Muscle of leg (tissue), 11 donors: Measurements from ENCODE around the gene RSPO1. TPM values are rescaled to one million over a fixed set of nuclear protein-coding genes. Genes with fewer than 3 reads are reported as not detected.
"Not testable (repeated sequence)": the region's sequence is repeated elsewhere in the genome, so short reads cannot be mapped to it uniquely, and the experiment has no call there.

Source experiments
- DNase-seq: peaks from one replicate; pipeline ENCODE4 v3.0.0; 2013
- H3K27ac ChIP-seq: one replicate; pipeline ENCODE4 v1.5.1; 2013; ENCODE audit warnings: mild to moderate bottlenecking, low read length, control low read depth
- H3K27me3 ChIP-seq: one replicate; pipeline ENCODE4 v1.6.1; 2013; ENCODE audit warnings: low read length; ENCODE audit not compliant: control insufficient read depth, insufficient read depth
- H3K36me3 ChIP-seq: one replicate; pipeline ENCODE4 v1.6.1; 2013; ENCODE audit warnings: low read length; ENCODE audit not compliant: control insufficient read depth, insufficient read depth
- H3K4me1 ChIP-seq: one replicate; pipeline ENCODE4 v1.6.1; 2013; ENCODE audit warnings: low read length; ENCODE audit not compliant: control insufficient read depth, insufficient read depth
- H3K4me3 ChIP-seq: one replicate; pipeline ENCODE4 v1.5.1; 2013; ENCODE audit warnings: low read length, control low read depth
- H3K9me3 ChIP-seq: replicated peaks from 2 replicates; pipeline ENCODE4 v1.6.1; 2013; ENCODE audit warnings: low read depth, low read length; ENCODE audit not compliant: control insufficient read depth
- WGBS: methylation state at CpG from one replicate; pipeline ENCODE4 v1.1.5; 2013; ENCODE audit warnings: missing lambda C conversion rate; ENCODE audit not compliant: insufficient coverage; 5-methylcytosine and 5-hydroxymethylcytosine counted together
- polyA plus RNA-seq, 8 donors: library from polyadenylated mRNA; unstranded; fragments of 120-200 nt; gene quantifications; one replicate each; pipeline versions ENCODE4 v1.2.1 to v1.2.3, GENCODE V29; 2013; ENCODE audit warnings: inconsistent platforms in 1 of 8, low replicate concordance in 1 of 8; ENCODE audit not compliant: insufficient read length in 8 of 8, insufficient read depth in 1 of 8
- total RNA-seq: library from RNA; stranded (reverse); fragments of 120-200 nt; gene quantifications from one replicate; pipeline ENCODE4 v1.2.4, GENCODE V29; 2013

The RSPO1 gene
- total and polyA plus RNA-seq, 9 donors, result 0.05 to 2.0 (median 0.07) TPM; not detected in 5

DNA sequence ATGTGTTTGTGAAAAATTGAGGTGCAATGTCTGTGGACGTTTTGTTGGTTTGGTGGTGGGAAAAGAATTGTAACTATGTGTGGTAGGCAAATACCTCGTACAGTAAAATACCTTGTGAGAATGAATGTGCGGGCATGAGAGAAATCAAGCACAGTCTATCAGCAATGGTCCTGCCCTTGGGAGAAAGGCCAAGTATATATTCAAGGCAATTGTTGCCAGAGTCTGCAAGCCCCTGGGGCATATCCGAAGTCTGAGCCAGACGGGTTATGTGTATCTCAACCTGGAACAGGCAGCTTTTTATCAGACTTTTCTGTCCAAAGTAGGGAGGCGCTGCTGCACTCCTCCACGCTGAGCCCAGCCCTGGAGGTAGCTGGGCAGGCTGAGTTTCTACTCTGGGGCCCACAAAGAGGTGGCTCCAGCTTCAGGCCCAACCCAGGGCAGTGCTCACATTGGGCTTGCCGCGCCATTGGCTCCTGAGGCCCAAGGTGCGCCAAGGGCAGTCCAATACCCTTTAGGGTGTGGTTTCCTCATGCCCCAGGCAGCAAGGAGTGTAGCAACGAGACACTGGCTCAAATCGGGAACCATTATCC is 29.5 kb downstream of the RSPO1 start:
- H3K4me1 ChIP-seq, result no peaks in the 10 kb centered on the region
- H3K36me3 ChIP-seq, result no peaks in the 10 kb centered on the region
- H3K4me3 ChIP-seq, result no peak overlapping the region
- DNase-seq, result no peak
- no peaks in the 10 kb centered on the region for H3K9me3 ChIP-seq
- H3K27ac ChIP-seq, result no peak overlapping the region
- WGBS, result 62% methylated on average over 10 of the region's 12 CpGs
- H3K27me3 ChIP-seq, result peaks cover 25% of the 10 kb centered on the region

DNA sequence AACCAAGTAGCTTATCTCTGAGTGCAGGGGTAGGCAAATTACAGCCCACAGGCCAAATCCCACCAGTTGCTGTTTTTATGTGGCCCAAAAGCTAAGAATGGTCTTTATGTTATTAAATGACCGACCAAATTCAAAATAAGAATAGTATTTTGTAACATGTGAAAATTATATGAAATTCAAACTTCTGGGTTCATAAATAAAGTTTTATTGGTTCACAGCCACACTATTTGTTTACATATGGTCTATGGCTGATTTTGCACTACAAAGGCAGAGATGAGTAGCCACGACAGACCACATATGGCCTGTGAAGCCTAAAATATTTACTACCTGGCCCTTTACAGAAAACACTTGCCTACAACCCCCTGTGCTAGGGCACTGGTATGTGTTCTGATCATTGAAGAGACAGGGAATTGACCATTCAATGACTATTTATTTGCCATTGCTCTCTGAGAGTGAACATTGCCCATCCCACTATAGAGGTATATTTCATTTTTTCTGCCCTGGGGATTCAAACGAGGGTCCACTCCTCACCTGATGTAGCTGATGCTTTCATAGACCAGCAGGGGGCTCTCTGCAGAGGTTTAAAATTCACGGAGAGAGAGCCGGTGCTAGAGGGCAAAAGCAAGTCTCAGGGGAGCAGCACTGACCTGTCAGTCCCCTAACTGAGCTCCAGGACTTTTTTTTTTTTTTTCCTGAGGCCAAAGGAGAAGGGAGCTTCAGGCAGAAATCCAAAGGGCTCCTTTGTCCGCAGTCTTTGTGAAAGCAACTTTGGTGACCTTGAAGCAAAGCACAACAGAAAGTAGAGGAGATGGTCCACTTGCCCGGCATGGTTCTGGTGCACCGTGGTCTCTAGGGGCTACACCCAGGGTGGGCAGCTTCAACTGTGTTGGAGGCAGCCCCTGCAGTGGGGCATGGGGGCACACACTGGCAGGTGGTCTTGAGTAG is 31.7 kb downstream of the RSPO1 start:
- Histone ChIP-seq H3K36me3 (no peaks in the 10 kb centered on the region), H3K27ac (no peak overlapping the region), H3K9me3 (no peaks in the 10 kb centered on the region), H3K4me3 (no peak overlapping the region), H3K27me3 (peaks cover 16% of the 10 kb centered on the region), H3K4me1 (no peaks in the 10 kb centered on the region)
- 23% methylated on average over 6 of the region's 8 CpGs for WGBS
- peak; percentile 29 for DNase-seq

GRCh38 chr1:37601441-37601840 is 33.3 kb downstream of the RSPO1 start:
- H3K4me1 ChIP-seq, result no peaks in the 10 kb centered on the region
- no peak overlapping the region for H3K27ac ChIP-seq
- H3K9me3 ChIP-seq, result no peaks in the 10 kb centered on the region
- peaks cover 11% of the 10 kb centered on the region for H3K27me3 ChIP-seq
- DNase-seq, result no peak
- H3K36me3 ChIP-seq, result no peaks in the 10 kb centered on the region
- no peak overlapping the region for H3K4me3 ChIP-seq

DNA sequence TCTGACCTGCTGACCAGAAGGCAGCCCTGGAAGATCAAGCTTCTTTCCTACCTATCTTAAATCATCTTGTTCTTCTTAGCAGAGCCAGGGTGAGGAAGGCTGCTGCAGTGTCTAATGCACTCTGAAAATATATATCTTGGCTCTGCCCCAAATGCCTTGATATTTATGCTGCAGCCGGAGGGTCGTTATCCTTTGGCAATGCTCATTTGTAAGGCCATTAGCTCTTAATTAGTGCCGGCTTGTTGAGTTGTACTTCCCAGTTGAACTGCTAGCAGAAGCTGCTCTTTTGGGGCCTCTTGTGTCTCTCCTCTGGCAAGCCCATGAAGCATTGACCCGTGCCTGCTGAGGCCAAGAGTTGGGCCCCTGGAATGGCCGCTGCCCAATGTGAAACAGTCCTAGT is 34.8 kb downstream of the RSPO1 start:
- 34% methylated on average over 3 of the region's 5 CpGs for WGBS
- DNase-seq, result no peak
- no peaks in the 10 kb centered on the region for H3K9me3 ChIP-seq
- no peak overlapping the region for H3K27ac ChIP-seq
- H3K4me1 ChIP-seq, result peaks cover 3% of the 10 kb centered on the region
- H3K27me3 ChIP-seq, result peaks cover 4% of the 10 kb centered on the region
- no peaks in the 10 kb centered on the region for H3K36me3 ChIP-seq
- H3K4me3 ChIP-seq, result no peak overlapping the region

- no peak for DNase-seq
- H3K4me1 ChIP-seq, result peaks cover 13% of the 10 kb centered on the region
- peaks cover 18% of the 10 kb centered on the region for H3K36me3 ChIP-seq
- H3K9me3 ChIP-seq, result no peaks in the 10 kb centered on the region
- H3K27me3 ChIP-seq, result no peaks in the 10 kb centered on the region
- H3K4me3 ChIP-seq, result peak overlapping the region; percentile 98
- peak overlapping the region; percentile 84 for H3K27ac ChIP-seq
- WGBS, result no CpG with 5 or more reads among the region's 3 CpGs
Observed at GRCh38 chr1:37596182-37596667, 38.5 kb downstream of the RSPO1 start.

DNA sequence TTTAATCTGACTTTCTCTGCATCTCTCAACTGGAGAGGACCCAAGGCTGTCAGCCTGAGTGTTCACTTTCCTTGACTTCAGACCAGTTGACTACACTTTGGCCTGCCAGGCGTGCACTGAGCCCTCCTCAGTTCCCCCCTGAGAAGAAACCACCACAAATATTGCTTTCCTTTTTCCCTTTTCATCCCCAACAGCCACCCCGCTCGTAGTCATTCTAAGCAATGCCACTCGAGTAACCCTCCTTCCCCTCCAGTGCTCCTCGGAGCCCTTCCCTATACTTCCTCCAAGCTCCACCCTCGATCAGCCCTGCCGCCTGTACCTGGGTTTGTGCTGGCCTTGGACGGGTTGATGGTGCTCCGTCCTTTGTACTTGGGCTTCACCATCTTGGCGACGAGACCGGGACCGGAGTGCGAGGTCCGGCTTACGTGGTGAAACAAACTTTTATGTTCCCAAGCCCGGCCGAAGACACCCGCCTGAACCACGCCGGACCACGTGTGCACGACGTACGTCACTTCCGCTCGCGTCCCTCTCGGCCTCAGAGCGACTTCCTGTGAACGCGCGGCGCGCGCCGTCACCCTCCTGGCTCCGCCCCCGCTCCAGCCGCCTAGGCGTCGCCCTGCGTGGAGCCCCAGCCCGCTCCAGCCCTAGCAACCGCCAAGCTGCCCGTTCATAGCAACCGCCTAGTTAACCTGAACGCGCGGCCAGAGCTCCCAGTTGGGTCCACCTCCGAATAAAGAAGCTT is 39.1 kb downstream of the RSPO1 start, which contains the start of gene GNL2:
TSS of gene GNL2 (minus strand) at position 498 of the 742 bp plus-strand sequence. CDS start at position 383, 115 bp downstream.
- Histone ChIP-seq H3K27me3 (no peaks in the 10 kb centered on the region), H3K9me3 (no peaks in the 10 kb centered on the region), H3K4me3 (peak within 1 kb of the TSS; percentile 98), H3K27ac (peak within 1 kb of the TSS; percentile 90), H3K36me3 (peaks cover 24% of the 10 kb centered on the region), H3K4me1 (peaks cover 13% of the 10 kb centered on the region)
- WGBS, result under 1% methylated on average over 49 of the region's 51 CpGs
- DNase-seq, result peak; percentile 99

- 100% methylated on average over 1 of the region's 6 CpGs for WGBS
- no peaks in the 10 kb centered on the region for H3K9me3 ChIP-seq
- no peak overlapping the region for H3K4me3 ChIP-seq
- H3K27ac ChIP-seq, result no peak overlapping the region
- no peak for DNase-seq
- peaks cover 30% of the 10 kb centered on the region for H3K36me3 ChIP-seq
- H3K4me1 ChIP-seq, result peaks cover 13% of the 10 kb centered on the region
- H3K27me3 ChIP-seq, result no peaks in the 10 kb centered on the region
Observed at GRCh38 chr1:37593726-37594125, 41.0 kb downstream of the RSPO1 start.

GRCh38 chr1:37588939-37589338 is 45.8 kb downstream of the RSPO1 start:
- peaks cover under 1% of the 10 kb centered on the region for H3K4me1 ChIP-seq
- peaks cover 46% of the 10 kb centered on the region for H3K36me3 ChIP-seq
- H3K4me3 ChIP-seq, result no peak overlapping the region
- no peaks in the 10 kb centered on the region for H3K27me3 ChIP-seq
- H3K27ac ChIP-seq, result no peak overlapping the region
- WGBS, result no CpG with 5 or more reads among the region's 2 CpGs
- DNase-seq, result no peak
- no peaks in the 10 kb centered on the region for H3K9me3 ChIP-seq

DNA sequence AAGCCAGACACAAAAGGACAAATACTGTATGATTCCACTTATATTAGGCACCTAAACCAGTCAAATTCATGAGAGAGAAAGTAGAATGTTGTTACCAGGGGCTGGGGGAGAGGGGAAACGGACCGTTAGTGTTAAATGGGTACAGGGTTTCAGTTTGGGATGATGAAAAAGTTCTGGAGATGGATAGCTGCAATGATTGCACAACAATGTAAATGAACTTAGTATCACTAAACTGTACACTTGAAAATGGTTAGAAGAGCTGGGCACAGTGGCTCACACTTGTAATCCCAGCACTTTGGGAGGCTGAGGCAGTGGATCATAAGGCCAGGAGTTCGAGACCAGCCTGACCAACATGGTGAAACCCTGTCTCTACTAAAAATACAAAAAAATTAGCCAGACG is 50.1 kb downstream of the RSPO1 start:
- peaks cover 38% of the 10 kb centered on the region for H3K36me3 ChIP-seq
- not testable (repeated sequence) for H3K27ac ChIP-seq, DNase-seq, H3K4me3 ChIP-seq, H3K9me3 ChIP-seq, H3K27me3 ChIP-seq, H3K4me1 ChIP-seq
- WGBS, result no CpG with 5 or more reads among the region's 4 CpGs

- no peak for DNase-seq
- Histone ChIP-seq H3K27ac (no peak overlapping the region), H3K27me3 (no peaks in the 10 kb centered on the region), H3K4me1 (no peaks in the 10 kb centered on the region), H3K36me3 (peaks cover 78% of the 10 kb centered on the region), H3K9me3 (no peaks in the 10 kb centered on the region), H3K4me3 (no peak overlapping the region)
- WGBS, result no CpG with 5 or more reads among the region's 5 CpGs
Observed at GRCh38 chr1:37575692-37576091, 59.0 kb downstream of the RSPO1 start.
